ENCODE measurements around the gene FGD2.
"Not testable (repeated sequence)": the region's sequence is repeated elsewhere in the genome, so short reads cannot be mapped to it uniquely, and the experiment has no call there.

Gene FGD2

GRCh38 chr6:36989264-36989663 lies 16.2 kb upstream of the FGD2 start:
- in situ Hi-C loops (cut with HindIII; ENCODE audit: low sequenced_read_pairs): no loop called here

- in situ Hi-C loops (cut with HindIII; ENCODE audit: low sequenced_read_pairs): not testable (repeated sequence)
These were observed 15.1 kb upstream of the FGD2 start for GRCh38 chr6:36990401-36990800.

GRCh38 chr6:36997811-36998722 lies 7.4 kb upstream of the FGD2 start:
- in situ Hi-C loops (cut with HindIII; ENCODE audit: low sequenced_read_pairs): no loop called here

- in situ Hi-C loops (cut with HindIII; ENCODE audit: low sequenced_read_pairs): no loop called here
These were observed 6.8 kb upstream of the FGD2 start for GRCh38 chr6:36998723-36999038.

GRCh38 chr6:36999061-36999750 lies 6.2 kb upstream of the FGD2 start:
- in situ Hi-C loops (cut with HindIII; ENCODE audit: low sequenced_read_pairs): no loop called here

- in situ Hi-C loops (cut with HindIII; ENCODE audit: low sequenced_read_pairs): no loop called here
These were observed 5.7 kb upstream of the FGD2 start for GRCh38 chr6:36999751-37000125.

- in situ Hi-C loops (cut with HindIII; ENCODE audit: low sequenced_read_pairs): no loop called here
These were observed 1.1 kb upstream of the FGD2 start for GRCh38 chr6:37004044-37004980.

- in situ Hi-C loops (cut with HindIII; ENCODE audit: low sequenced_read_pairs): no loop called here
These were observed 542 bp downstream of the FGD2 start for GRCh38 chr6:37005827-37006567.

GRCh38 chr6:37006793-37007339 lies 1.4 kb downstream of the FGD2 start:
- in situ Hi-C loops (cut with HindIII; ENCODE audit: low sequenced_read_pairs): no loop called here

GRCh38 chr6:37007340-37008043 lies 2.0 kb downstream of the FGD2 start:
- in situ Hi-C loops (cut with HindIII; ENCODE audit: low sequenced_read_pairs): no loop called here

GRCh38 chr6:37008484-37009465 lies 3.3 kb downstream of the FGD2 start:
- in situ Hi-C loops (cut with HindIII; ENCODE audit: low sequenced_read_pairs): no loop called here

GRCh38 chr6:37010402-37010892 lies 5.0 kb downstream of the FGD2 start:
- in situ Hi-C loops (cut with HindIII; ENCODE audit: low sequenced_read_pairs): no loop called here

GRCh38 chr6:37011656-37012378 lies 6.4 kb downstream of the FGD2 start:
- in situ Hi-C loops (cut with HindIII; ENCODE audit: low sequenced_read_pairs): no loop called here

GRCh38 chr6:37013516-37014491 lies 8.3 kb downstream of the FGD2 start:
- in situ Hi-C loops (cut with HindIII; ENCODE audit: low sequenced_read_pairs): no loop called here

- in situ Hi-C loops (cut with HindIII; ENCODE audit: low sequenced_read_pairs): loop anchor here (5.0 kb wide), 1 partner anchor 107 kb away; no protein-coding TSS in a partner anchor
These were observed 9.2 kb downstream of the FGD2 start for GRCh38 chr6:37014667-37015066.

- in situ Hi-C loops (cut with HindIII; ENCODE audit: low sequenced_read_pairs): loop anchor here (5.0 kb wide), 1 partner anchor 108 kb away; no protein-coding TSS in a partner anchor
These were observed 10.1 kb downstream of the FGD2 start for GRCh38 chr6:37015532-37015931.

Data from endothelial cell of hepatic sinusoid (primary cell).